Sigmoid colon (tissue), 7 donors: ENCODE data around the gene MED23. TPM values are rescaled to one million over a fixed set of nuclear protein-coding genes. Genes with fewer than 3 reads are reported as not detected.

Source experiments
- DNase-seq: peaks from one replicate; pipeline ENCODE4 v3.0.0-alpha.2; 2019
- H3K27ac ChIP-seq, 4 donors: fragments of 200-600 bp; sonication (generic); one replicate each; pipeline ENCODE4 v1.5.1; 2016 to 2019; ENCODE audit warnings: mild to moderate bottlenecking in 1 of 4
- H3K27me3 ChIP-seq, 3 donors: fragments of 200-600 bp; sonication (generic); one replicate each; pipeline ENCODE4 v1.5.1; 2019; ENCODE audit warnings: mild to moderate bottlenecking in 1 of 3
- H3K36me3 ChIP-seq, 4 donors: fragments of 200-600 bp; sonication (generic); one replicate each; pipeline ENCODE4 v1.5.1; 2016 to 2019
- H3K4me1 ChIP-seq, 4 donors: fragments of 200-600 bp; sonication (generic); one replicate each; pipeline ENCODE4 v1.5.1; 2017 to 2019
- H3K4me3 ChIP-seq, 4 donors: fragments of 200-600 bp; sonication (generic); one replicate each; pipeline ENCODE4 v1.5.1; 2017 to 2019; ENCODE audit warnings: mild to moderate bottlenecking in 2 of 4, moderate library complexity in 1 of 4
- H3K9me3 ChIP-seq, 4 donors: fragments of 200-600 bp in 3 of 4; sonication (generic) in 3 of 4; one replicate each; pipeline versions ENCODE4 v1.5.1 to v1.6.1; 2013 to 2019
- EP300 ChIP-seq, 4 donors: sonication (generic); formaldehyde crosslinking; IDR thresholded peaks; one replicate each; pipeline ENCODE4 v1.6.1; 2017; ENCODE audit warnings: antibody characterized with exemption in 4 of 4
- POLR2A ChIP-seq, 2 donors: fragments of 450-650 bp; IDR thresholded peaks; one replicate each; pipeline ENCODE4 v1.6.1; 2016; ENCODE audit warnings: antibody characterized with exemption in 2 of 2, mild to moderate bottlenecking in 2 of 2, moderate library complexity in 2 of 2
- POLR2AphosphoS5 ChIP-seq, 4 donors: sonication (generic); formaldehyde crosslinking; IDR thresholded peaks; one replicate each; pipeline ENCODE4 v1.6.1; 2017; ENCODE audit warnings: antibody characterized with exemption in 4 of 4
- WGBS, 2 donors: extraction: QIAGEN DNeasy Blood & Tissue Kit; methylation state at CpG; one replicate each; pipeline ENCODE4 v1.1.7; 2013; 5-methylcytosine and 5-hydroxymethylcytosine counted together
- intact Hi-C: fragments of 100-400 bp; cut with DNase I; formaldehyde crosslinking; loops from one replicate; pipeline ENCODE4 v1.15.1; 2023
- polyA plus RNA-seq, 3 donors: library from polyadenylated mRNA; stranded (reverse); fragments of 200-250 nt; gene quantifications; one replicate each; pipeline ENCODE4 v1.2.3, GENCODE V29; 2013
- total RNA-seq, 4 donors: library from RNA; depleted of rRNA; stranded (reverse); fragments of >200 nt; gene quantifications; one replicate each; pipeline ENCODE4 v1.1.0, GENCODE V29; 2016
- TF ChIP-seq, protein P1 (sequence below), 4 experiments: fragments of 450-650 bp in 3 of 4; fragments of 200-600 bp in 1 of 4; IDR thresholded peaks; one replicate each; pipeline ENCODE4 v1.5.1; 2016 to 2019; ENCODE audit warnings: antibody characterized with exemption in 4 of 4, mild to moderate bottlenecking in 3 of 4, moderate library complexity in 2 of 4
- donor health status: healthy with polysubstance abuse.
- donor health status: Bipolar disorder and iron deficiency.
- donor health status: healthy.

MED23 gene
- total and polyA plus RNA-seq, 7 donors, result 5.3 to 29.6 (median 19.0) TPM

GRCh38 chr6:131575834-131576478 lies 52.1 kb downstream of the MED23 start:
- Histone ChIP-seq H3K4me1 (no peaks in the 10 kb centered on the region), H3K27ac (no peak overlapping the region), H3K27me3 (no peaks in the 10 kb centered on the region), H3K9me3 (no peaks in the 10 kb centered on the region), H3K4me3 (no peak overlapping the region), H3K36me3 (peaks cover 0 to 49% (median 8%) of the 10 kb centered on the region in 4 donors)
- no peak for DNase-seq
- TF ChIP-seq, protein P1, sequence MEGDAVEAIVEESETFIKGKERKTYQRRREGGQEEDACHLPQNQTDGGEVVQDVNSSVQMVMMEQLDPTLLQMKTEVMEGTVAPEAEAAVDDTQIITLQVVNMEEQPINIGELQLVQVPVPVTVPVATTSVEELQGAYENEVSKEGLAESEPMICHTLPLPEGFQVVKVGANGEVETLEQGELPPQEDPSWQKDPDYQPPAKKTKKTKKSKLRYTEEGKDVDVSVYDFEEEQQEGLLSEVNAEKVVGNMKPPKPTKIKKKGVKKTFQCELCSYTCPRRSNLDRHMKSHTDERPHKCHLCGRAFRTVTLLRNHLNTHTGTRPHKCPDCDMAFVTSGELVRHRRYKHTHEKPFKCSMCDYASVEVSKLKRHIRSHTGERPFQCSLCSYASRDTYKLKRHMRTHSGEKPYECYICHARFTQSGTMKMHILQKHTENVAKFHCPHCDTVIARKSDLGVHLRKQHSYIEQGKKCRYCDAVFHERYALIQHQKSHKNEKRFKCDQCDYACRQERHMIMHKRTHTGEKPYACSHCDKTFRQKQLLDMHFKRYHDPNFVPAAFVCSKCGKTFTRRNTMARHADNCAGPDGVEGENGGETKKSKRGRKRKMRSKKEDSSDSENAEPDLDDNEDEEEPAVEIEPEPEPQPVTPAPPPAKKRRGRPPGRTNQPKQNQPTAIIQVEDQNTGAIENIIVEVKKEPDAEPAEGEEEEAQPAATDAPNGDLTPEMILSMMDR (IDR thresholded peaks at IDR 0.05), result no peak
- TF ChIP-seq EP300 (IDR thresholded peaks at IDR 0.05), result no peak
- TF ChIP-seq POLR2AphosphoS5 (IDR thresholded peaks at IDR 0.05), result no peak
- intact Hi-C loops, result no loop called here
- 92 to 95% methylated on average over 5 of the region's 5 CpGs for WGBS, 2 donors

GRCh38 chr6:131574686-131575085 lies 53.4 kb downstream of the MED23 start:
- no peak overlapping the region for H3K27ac ChIP-seq
- WGBS, 2 donors, result 94 to 97% methylated on average over 4 of the region's 4 CpGs
- intact Hi-C loops, result no loop called here
- no peak for TF ChIP-seq POLR2A (IDR thresholded peaks at IDR 0.05)
- no peak for TF ChIP-seq EP300 (IDR thresholded peaks at IDR 0.05)
- TF ChIP-seq POLR2AphosphoS5 (IDR thresholded peaks at IDR 0.05), result no peak
- TF ChIP-seq, protein P1 (IDR thresholded peaks at IDR 0.05), result no peak
- H3K9me3 ChIP-seq, result no peaks in the 10 kb centered on the region
- no peak overlapping the region for H3K4me3 ChIP-seq
- H3K4me1 ChIP-seq, result no peaks in the 10 kb centered on the region
- no peaks in the 10 kb centered on the region for H3K27me3 ChIP-seq
- H3K36me3 ChIP-seq, result peaks cover 0 to 37% (median 7%) of the 10 kb centered on the region in 4 donors
- DNase-seq, result no peak

GRCh38 chr6:131574133-131574532 lies 53.9 kb downstream of the MED23 start:
- Histone ChIP-seq H3K36me3 (peaks cover 0 to 32% (median 7%) of the 10 kb centered on the region in 4 donors), H3K4me3 (no peak overlapping the region), H3K4me1 (no peaks in the 10 kb centered on the region), H3K27ac (no peak overlapping the region), H3K9me3 (no peaks in the 10 kb centered on the region), H3K27me3 (no peaks in the 10 kb centered on the region)
- no peak for DNase-seq
- intact Hi-C loops, result no loop called here
- WGBS, 2 donors, result 27 to 67% methylated on average over 2 of the region's 2 CpGs
- TF ChIP-seq POLR2AphosphoS5 (IDR thresholded peaks at IDR 0.05) (no peak), EP300 (IDR thresholded peaks at IDR 0.05) (no peak), POLR2A (IDR thresholded peaks at IDR 0.05) (no peak)
- TF ChIP-seq, protein P1 (IDR thresholded peaks at IDR 0.05), result no peak

GRCh38 chr6:131572686-131573415 lies 55.2 kb downstream of the MED23 start, which contains the start of gene ARG1:
TSS of gene ARG1 (plus strand) at chr6:131573226. CDS start at chr6:131573283, 57 bp downstream.
- TF ChIP-seq POLR2AphosphoS5 (IDR thresholded peaks at IDR 0.05) (no peak), POLR2A (IDR thresholded peaks at IDR 0.05) (no peak), EP300 (IDR thresholded peaks at IDR 0.05) (no peak)
- TF ChIP-seq, protein P1 (IDR thresholded peaks at IDR 0.05), result no peak
- DNase-seq, result no peak

More at GRCh38 chr6:131572686-131573415, 55.2 kb downstream of the MED23 start, which contains the start of gene ARG1:
- 92 to 94% methylated on average over 6 of the region's 6 CpGs for WGBS, 2 donors
- H3K9me3 ChIP-seq, result no peaks in the 10 kb centered on the region
- no peak within 1 kb of the TSS for H3K4me3 ChIP-seq
- intact Hi-C loops, result no loop called here
- no peak within 1 kb of the TSS for H3K27ac ChIP-seq
- H3K36me3 ChIP-seq, result peaks cover 0 to 19% (median 2%) of the 10 kb centered on the region in 4 donors
- no peaks in the 10 kb centered on the region for H3K27me3 ChIP-seq
- no peaks in the 10 kb centered on the region for H3K4me1 ChIP-seq
